ENCODE measurements around the gene HECTD1. TPM values are rescaled to one million over a fixed set of nuclear protein-coding genes. Genes with fewer than 3 reads are reported as not detected.

HECTD1 gene
- polyA plus RNA-seq, 1 of the 3 experiments (the other 2 are of a cell fraction) = 43.2 TPM

- Histone ChIP-seq H3K9ac (no peak overlapping the region; the same call in 1 of the 2 replicates), H3K4me3 (ENCODE audit: low read depth in 2 of 2, low read length in 1 of 2) (no peak overlapping the region), H3K4me2 (no peak overlapping the region; the same call in 1 of the 2 replicates), H3F3A (replicated peaks; ENCODE audit: insufficient read depth) (peaks cover 32% of the 10 kb centered on the region), H3K9me3 (no peaks in the 10 kb centered on the region), H4K20me1 (ENCODE audit: insufficient read depth) (peaks cover 5% of the 10 kb centered on the region; the same call in 1 of the 2 replicates), H3K27me3 (ENCODE audit: insufficient read depth) (no peaks in the 10 kb centered on the region), H3K27ac (ENCODE audit: low read depth in 2 of 2, low read length in 1 of 2) (peak overlapping the region; percentile 11 to 74; a peak in 2 of 4 replicates), H3K36me3 (replicated peaks in 1 of 2; ENCODE audit: control insufficient read depth in 1 of 2, insufficient read depth in 2 of 2, low read length in 1 of 2) (peaks cover 20 to 62% of the 10 kb centered on the region in 2 experiments), H2AFZ (ENCODE audit: low read depth) (no peak overlapping the region), H3K79me2 (ENCODE audit: insufficient read depth) (peaks cover 24% of the 10 kb centered on the region; the same call in 1 of the 2 replicates), H3K4me1 (ENCODE audit: control insufficient read depth in 1 of 2, insufficient read depth in 2 of 2, low read depth in 1 of 2, low read length in 1 of 2) (peaks cover 0 to 10% of the 10 kb centered on the region in 2 experiments; a peak in 1 of 4 replicates), H3K9me2 (no peaks in the 10 kb centered on the region)
- WGBS (ENCODE audit: low lambda C conversion rate) = 98% methylated on average over 3 of the region's 3 CpGs
- DNase-seq = no peak
- POLR2A ChIA-PET = no interaction called here
- TF ChIP-seq USF1 (IDR thresholded peaks at IDR 0.05; ENCODE audit: borderline replicate concordance, low read depth) = no peak
- TF ChIP-seq ZBTB33 (IDR thresholded peaks at IDR 0.05; ENCODE audit: borderline replicate concordance, low read depth) = no peak
- TF ChIP-seq RFX5 (IDR thresholded peaks at IDR 0.05; ENCODE audit: low read length) = no peak
- no peak for TF ChIP-seq ELF1 (IDR thresholded peaks at IDR 0.05)
- no peak for TF ChIP-seq CTCF (IDR thresholded peaks at IDR 0.05)
- TF ChIP-seq JUND (IDR thresholded peaks at IDR 0.05) = no peak
- TF ChIP-seq, protein P1, sequence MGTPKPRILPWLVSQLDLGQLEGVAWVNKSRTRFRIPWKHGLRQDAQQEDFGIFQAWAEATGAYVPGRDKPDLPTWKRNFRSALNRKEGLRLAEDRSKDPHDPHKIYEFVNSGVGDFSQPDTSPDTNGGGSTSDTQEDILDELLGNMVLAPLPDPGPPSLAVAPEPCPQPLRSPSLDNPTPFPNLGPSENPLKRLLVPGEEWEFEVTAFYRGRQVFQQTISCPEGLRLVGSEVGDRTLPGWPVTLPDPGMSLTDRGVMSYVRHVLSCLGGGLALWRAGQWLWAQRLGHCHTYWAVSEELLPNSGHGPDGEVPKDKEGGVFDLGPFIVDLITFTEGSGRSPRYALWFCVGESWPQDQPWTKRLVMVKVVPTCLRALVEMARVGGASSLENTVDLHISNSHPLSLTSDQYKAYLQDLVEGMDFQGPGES (IDR thresholded peaks at IDR 0.05; ENCODE audit: low read depth, low read length) = no peak
- TF ChIP-seq EP300 (IDR thresholded peaks at IDR 0.05; ENCODE audit: borderline replicate concordance in 1 of 2, low read depth in 1 of 2, low read length in 1 of 2) = no peak
- TF ChIP-seq, protein P2, sequence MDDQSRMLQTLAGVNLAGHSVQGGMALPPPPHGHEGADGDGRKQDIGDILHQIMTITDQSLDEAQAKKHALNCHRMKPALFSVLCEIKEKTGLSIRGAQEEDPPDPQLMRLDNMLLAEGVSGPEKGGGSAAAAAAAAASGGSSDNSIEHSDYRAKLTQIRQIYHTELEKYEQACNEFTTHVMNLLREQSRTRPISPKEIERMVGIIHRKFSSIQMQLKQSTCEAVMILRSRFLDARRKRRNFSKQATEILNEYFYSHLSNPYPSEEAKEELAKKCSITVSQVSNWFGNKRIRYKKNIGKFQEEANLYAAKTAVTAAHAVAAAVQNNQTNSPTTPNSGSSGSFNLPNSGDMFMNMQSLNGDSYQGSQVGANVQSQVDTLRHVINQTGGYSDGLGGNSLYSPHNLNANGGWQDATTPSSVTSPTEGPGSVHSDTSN (IDR thresholded peaks at IDR 0.05) = no peak
- TF ChIP-seq MEF2A (IDR thresholded peaks at IDR 0.05; ENCODE audit: borderline replicate concordance, low read depth) = no peak
- TF ChIP-seq, protein P3, sequence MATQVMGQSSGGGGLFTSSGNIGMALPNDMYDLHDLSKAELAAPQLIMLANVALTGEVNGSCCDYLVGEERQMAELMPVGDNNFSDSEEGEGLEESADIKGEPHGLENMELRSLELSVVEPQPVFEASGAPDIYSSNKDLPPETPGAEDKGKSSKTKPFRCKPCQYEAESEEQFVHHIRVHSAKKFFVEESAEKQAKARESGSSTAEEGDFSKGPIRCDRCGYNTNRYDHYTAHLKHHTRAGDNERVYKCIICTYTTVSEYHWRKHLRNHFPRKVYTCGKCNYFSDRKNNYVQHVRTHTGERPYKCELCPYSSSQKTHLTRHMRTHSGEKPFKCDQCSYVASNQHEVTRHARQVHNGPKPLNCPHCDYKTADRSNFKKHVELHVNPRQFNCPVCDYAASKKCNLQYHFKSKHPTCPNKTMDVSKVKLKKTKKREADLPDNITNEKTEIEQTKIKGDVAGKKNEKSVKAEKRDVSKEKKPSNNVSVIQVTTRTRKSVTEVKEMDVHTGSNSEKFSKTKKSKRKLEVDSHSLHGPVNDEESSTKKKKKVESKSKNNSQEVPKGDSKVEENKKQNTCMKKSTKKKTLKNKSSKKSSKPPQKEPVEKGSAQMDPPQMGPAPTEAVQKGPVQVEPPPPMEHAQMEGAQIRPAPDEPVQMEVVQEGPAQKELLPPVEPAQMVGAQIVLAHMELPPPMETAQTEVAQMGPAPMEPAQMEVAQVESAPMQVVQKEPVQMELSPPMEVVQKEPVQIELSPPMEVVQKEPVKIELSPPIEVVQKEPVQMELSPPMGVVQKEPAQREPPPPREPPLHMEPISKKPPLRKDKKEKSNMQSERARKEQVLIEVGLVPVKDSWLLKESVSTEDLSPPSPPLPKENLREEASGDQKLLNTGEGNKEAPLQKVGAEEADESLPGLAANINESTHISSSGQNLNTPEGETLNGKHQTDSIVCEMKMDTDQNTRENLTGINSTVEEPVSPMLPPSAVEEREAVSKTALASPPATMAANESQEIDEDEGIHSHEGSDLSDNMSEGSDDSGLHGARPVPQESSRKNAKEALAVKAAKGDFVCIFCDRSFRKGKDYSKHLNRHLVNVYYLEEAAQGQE (IDR thresholded peaks at IDR 0.05; ENCODE audit: low read depth, low read length) = no peak
- no peak for TF ChIP-seq POLR2AphosphoS5 (IDR thresholded peaks at IDR 0.05; ENCODE audit: low read depth, low read length)
- no peak for TF ChIP-seq NRF1 (IDR thresholded peaks at IDR 0.05; ENCODE audit: low read depth, low read length)
- no peak for TF ChIP-seq NFIC (IDR thresholded peaks at IDR 0.05; ENCODE audit: borderline replicate concordance)
- TF ChIP-seq GATA2 (CRISPR knock-in tag; IDR thresholded peaks at IDR 0.05) = no peak
- CTCF ChIA-PET = interaction anchor here (1.1 kb wide), 1 partner anchor 27 kb away, joined by 3 read pairs; no protein-coding TSS in a partner anchor
These were observed 41.4 kb downstream of the HECTD1 start for GRCh38 chr14:31166271-31166561.
